Mucosa of descending colon (tissue), 3 donors: Measurements from ENCODE around the gene SASH1. TPM values are rescaled to one million over a fixed set of nuclear protein-coding genes. Genes with fewer than 3 reads are reported as not detected.

Source experiments
- ATAC-seq: fragments of 200-7000 bp; cut with Tn5 transposase; one replicate; pipeline ENCODE4 v1.9.1; 2020; ENCODE audit warnings: mild to moderate bottlenecking, moderate library complexity
- DNase-seq, 3 donors: peaks; one replicate each; pipeline ENCODE4 v3.0.0-alpha.2; 2020
- H3K36me3 ChIP-seq: fragments of 200-600 bp; one replicate; pipeline ENCODE4 v1.8.0; 2021; ENCODE audit warnings: low read depth, mild to moderate bottlenecking
- H3K4me1 ChIP-seq: fragments of 200-600 bp; one replicate; pipeline ENCODE4 v1.8.0; 2021; ENCODE audit warnings: low read depth, mild to moderate bottlenecking
- H3K4me3 ChIP-seq: fragments of 200-600 bp; one replicate; pipeline ENCODE4 v1.8.0; 2021; ENCODE audit warnings: mild to moderate bottlenecking
- H3K9me3 ChIP-seq: fragments of 200-600 bp; one replicate; pipeline ENCODE4 v1.8.0; 2021; ENCODE audit warnings: mild to moderate bottlenecking
- intact Hi-C, 2 donors: fragments of 100-400 bp; cut with DNase I in 1 of 2; cut with micrococcal nuclease in 1 of 2; formaldehyde crosslinking; loops; one replicate each; pipeline versions ENCODE4 v1.11.0 to v1.11.1; 2022; cut with DNase I, micrococcal nuclease
- total RNA-seq, 3 donors: library from RNA; stranded (reverse); fragmentation: NEBNext Ultra II Directional in 2 of 3; extraction: Animal tissue kit (Norgen Biotek cat#: 25700) in 2 of 3; gene quantifications; one replicate each; pipeline versions ENCODE4 v1.2.1 to v1.2.4, GENCODE V29; 2021 to 2023
- TF ChIP-seq, protein P1 (sequence below): fragments of 200-600 bp; IDR thresholded peaks from one replicate; pipeline ENCODE4 v1.8.0; 2022; ENCODE audit warnings: antibody characterized with exemption, mild to moderate bottlenecking
- donor health status: DM: no; HTN: no; CAD: no; lungs with moderate emphysema.
- donor health status: DM: no; HTN: no; CAD: no.
- donor health status: DM: no; HTN: yes; CAD: no.

Gene SASH1
- total RNA-seq, 3 donors from 2014 or later = 20.5 to 47.3 (median 22.9) TPM

DNA sequence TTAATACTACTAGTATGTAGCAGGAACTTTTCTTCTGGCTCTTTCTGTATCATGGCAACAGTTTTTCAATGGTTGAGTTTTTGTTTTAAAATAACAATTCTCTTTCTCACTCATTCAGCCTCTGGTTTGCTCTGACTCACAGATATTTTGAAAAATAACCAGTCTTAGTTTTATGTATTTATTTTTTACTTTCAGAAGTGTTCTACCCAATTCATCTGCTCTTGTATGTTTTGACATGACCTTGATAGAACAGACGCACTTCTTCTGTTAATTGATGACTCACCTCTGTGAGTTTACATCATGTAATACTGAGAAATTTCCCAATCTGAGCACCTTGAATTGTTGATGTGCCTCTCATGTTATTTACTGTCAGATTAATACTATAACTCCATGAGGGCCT, 178.9 kb downstream of the SASH1 start:
- no peak for DNase-seq
- H3K4me1 ChIP-seq = peaks cover 13% of the 10 kb centered on the region
- H3K36me3 ChIP-seq = no peaks in the 10 kb centered on the region
- no peak overlapping the region for H3K4me3 ChIP-seq
- intact Hi-C loops = no loop called here
- TF ChIP-seq, protein P1, sequence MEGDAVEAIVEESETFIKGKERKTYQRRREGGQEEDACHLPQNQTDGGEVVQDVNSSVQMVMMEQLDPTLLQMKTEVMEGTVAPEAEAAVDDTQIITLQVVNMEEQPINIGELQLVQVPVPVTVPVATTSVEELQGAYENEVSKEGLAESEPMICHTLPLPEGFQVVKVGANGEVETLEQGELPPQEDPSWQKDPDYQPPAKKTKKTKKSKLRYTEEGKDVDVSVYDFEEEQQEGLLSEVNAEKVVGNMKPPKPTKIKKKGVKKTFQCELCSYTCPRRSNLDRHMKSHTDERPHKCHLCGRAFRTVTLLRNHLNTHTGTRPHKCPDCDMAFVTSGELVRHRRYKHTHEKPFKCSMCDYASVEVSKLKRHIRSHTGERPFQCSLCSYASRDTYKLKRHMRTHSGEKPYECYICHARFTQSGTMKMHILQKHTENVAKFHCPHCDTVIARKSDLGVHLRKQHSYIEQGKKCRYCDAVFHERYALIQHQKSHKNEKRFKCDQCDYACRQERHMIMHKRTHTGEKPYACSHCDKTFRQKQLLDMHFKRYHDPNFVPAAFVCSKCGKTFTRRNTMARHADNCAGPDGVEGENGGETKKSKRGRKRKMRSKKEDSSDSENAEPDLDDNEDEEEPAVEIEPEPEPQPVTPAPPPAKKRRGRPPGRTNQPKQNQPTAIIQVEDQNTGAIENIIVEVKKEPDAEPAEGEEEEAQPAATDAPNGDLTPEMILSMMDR = no peak
- ATAC-seq = no peak
- H3K9me3 ChIP-seq = no peaks in the 10 kb centered on the region

DNA sequence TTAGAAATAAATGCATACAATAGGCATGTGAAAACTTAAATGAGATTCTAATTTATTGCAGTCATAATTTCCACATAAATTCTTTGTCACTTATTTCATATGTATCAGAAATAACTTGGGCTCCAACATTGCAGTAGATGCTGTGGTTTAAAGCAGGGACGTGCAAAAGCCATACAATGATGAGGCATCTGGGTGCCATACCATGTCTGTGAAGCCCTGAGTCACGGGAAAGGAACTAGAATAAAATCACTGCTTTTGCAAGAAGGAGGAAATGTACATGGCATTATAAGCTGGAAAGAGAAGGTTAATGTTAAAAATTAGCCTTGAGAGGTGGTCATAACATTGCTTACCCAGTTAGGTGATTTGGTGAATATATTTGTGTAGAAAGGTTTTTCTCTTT, 180.4 kb downstream of the SASH1 start:
- peaks cover 13% of the 10 kb centered on the region for H3K4me1 ChIP-seq
- H3K36me3 ChIP-seq = no peaks in the 10 kb centered on the region
- TF ChIP-seq, protein P1 = no peak
- ATAC-seq (no peak), DNase-seq (no peak)
- no peak overlapping the region for H3K4me3 ChIP-seq
- no peaks in the 10 kb centered on the region for H3K9me3 ChIP-seq
- intact Hi-C loops = no loop called here

DNA sequence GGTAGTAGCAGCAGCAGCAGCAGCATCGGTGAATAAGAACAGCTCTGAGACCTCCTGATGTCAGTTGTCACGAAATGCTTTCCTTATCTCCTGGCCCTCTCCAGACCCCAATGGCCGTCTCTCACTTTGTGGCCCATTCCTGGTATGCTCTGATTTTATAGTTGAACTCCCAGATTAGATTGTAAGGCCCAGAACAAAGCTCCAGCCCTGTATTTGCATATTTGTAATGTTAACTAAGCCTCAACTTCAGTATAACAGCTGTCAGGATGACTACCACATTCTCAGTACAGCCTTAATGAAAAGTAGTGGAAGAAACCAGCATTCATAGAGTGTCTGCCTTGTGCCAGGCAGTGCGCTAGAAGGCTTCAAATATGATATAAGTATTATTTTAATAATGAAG, 180.9 kb downstream of the SASH1 start:
- DNase-seq (no peak), ATAC-seq (no peak)
- Histone ChIP-seq H3K4me1 (peaks cover 8% of the 10 kb centered on the region), H3K4me3 (no peak overlapping the region), H3K36me3 (no peaks in the 10 kb centered on the region), H3K9me3 (no peaks in the 10 kb centered on the region)
- intact Hi-C loops = no loop called here
- TF ChIP-seq, protein P1 = no peak

DNA sequence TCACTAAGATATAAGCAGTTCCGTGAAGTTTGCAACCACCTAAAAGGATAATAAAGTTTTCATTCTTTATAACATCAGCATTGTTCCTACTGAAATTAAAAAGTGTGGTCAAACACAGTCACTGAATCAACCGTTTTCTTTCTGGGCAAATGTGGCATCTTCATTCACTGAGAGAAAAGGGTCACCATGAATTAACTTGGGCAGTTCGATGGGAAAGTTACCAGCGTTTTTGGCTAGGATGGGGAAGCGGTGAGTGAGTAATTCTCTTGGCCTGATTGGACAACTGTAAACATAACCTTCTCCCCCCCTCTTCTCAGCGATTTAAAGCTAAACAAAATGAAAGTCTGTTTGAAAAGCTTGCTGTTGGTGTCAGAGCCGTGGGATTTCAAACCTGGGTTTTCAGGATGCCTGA, 181.8 kb downstream of the SASH1 start:
- no peaks in the 10 kb centered on the region for H3K36me3 ChIP-seq
- DNase-seq = no peak
- H3K9me3 ChIP-seq = no peaks in the 10 kb centered on the region
- TF ChIP-seq, protein P1 = no peak
- ATAC-seq = no peak
- intact Hi-C loops = no loop called here
- H3K4me3 ChIP-seq = no peak overlapping the region
- H3K4me1 ChIP-seq = no peaks in the 10 kb centered on the region

DNA sequence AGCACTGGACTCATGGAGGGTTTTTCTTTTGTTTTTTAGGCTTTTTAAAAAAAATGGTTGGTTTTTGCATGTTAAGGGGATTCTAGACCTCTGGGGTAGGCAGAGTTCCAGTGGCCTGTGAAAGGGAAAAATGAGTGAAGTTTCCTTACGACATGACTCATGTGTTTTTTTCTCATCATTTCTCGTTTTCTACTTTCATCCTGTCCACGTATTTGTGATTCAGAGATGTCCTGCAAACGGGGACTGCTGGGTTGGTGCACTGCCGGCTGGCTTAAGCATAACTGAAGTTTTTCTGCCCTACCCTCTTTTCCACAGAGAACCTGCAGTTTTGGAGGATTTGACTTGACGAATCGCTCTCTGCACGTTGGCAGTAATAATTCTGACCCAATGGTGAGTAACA, 182.3 kb downstream of the SASH1 start:
- intact Hi-C loops = no loop called here
- Histone ChIP-seq H3K36me3 (no peaks in the 10 kb centered on the region), H3K4me3 (no peak overlapping the region), H3K4me1 (no peaks in the 10 kb centered on the region), H3K9me3 (no peaks in the 10 kb centered on the region)
- TF ChIP-seq, protein P1 = no peak
- no peak for ATAC-seq
- no peak for DNase-seq

DNA sequence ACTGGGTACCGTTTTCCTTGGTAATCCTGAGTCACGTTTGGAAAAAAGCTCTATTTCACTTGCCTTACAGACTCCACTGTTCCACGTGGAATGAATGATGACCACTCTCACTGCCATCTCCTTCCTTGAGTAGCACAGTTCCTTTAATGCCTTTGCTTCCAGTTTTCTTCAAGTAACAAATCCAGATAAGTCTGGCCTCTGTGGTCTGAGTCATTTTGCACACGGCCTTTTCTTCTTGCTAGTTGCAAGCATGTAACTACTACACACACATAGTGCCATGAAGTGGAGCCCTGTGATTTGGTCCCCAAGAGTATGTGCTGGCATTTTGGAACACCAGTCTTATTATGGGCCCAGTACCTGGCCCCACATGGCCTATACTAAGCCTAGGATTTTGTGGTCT, 182.8 kb downstream of the SASH1 start:
- no peak for DNase-seq
- H3K9me3 ChIP-seq = no peaks in the 10 kb centered on the region
- intact Hi-C loops = no loop called here
- H3K4me3 ChIP-seq = no peak overlapping the region
- no peaks in the 10 kb centered on the region for H3K4me1 ChIP-seq
- TF ChIP-seq, protein P1 = no peak
- H3K36me3 ChIP-seq = no peaks in the 10 kb centered on the region
- ATAC-seq = peak; percentile 15
